Measurements from ENCODE around the gene COL5A3. TPM values are rescaled to one million over a fixed set of nuclear protein-coding genes. Genes with fewer than 3 reads are reported as not detected.

COL5A3 gene
- total RNA-seq, 1 donor from 2014 or later = 68.7 TPM

GRCh38 chr19:10000171-10000826 is 10.0 kb downstream of the COL5A3 start:
- H3K4me3 Mint-ChIP-seq (ENCODE audit: unreplicated experiment) = no peak overlapping the region
- DNase-seq (ENCODE audit: extremely low spot score, unreplicated experiment) = peak; percentile 92
- H3K4me1 Mint-ChIP-seq (ENCODE audit: unreplicated experiment) = peaks cover 22% of the 10 kb centered on the region
- H3K27ac Mint-ChIP-seq (ENCODE audit: unreplicated experiment) = peak overlapping the region; percentile 29
- no peaks in the 10 kb centered on the region for H3K9me3 Mint-ChIP-seq (ENCODE audit: unreplicated experiment)
- no peaks in the 10 kb centered on the region for H3K27me3 Mint-ChIP-seq (ENCODE audit: unreplicated experiment)
- peak; percentile 87 for TF ChIP-seq CTCF (IDR thresholded peaks at IDR 0.05)
- H3K36me3 Mint-ChIP-seq (ENCODE audit: unreplicated experiment) = peaks cover 32% of the 10 kb centered on the region

GRCh38 chr19:9996541-9996940 is 13.8 kb downstream of the COL5A3 start:
- H3K27ac Mint-ChIP-seq (ENCODE audit: unreplicated experiment) = no peak overlapping the region
- peaks cover 29% of the 10 kb centered on the region for H3K36me3 Mint-ChIP-seq (ENCODE audit: unreplicated experiment)
- no peak for TF ChIP-seq CTCF (IDR thresholded peaks at IDR 0.05)
- H3K27me3 Mint-ChIP-seq (ENCODE audit: unreplicated experiment) = no peaks in the 10 kb centered on the region
- H3K4me1 Mint-ChIP-seq (ENCODE audit: unreplicated experiment) = peaks cover 10% of the 10 kb centered on the region
- H3K4me3 Mint-ChIP-seq (ENCODE audit: unreplicated experiment) = no peak overlapping the region
- no peaks in the 10 kb centered on the region for H3K9me3 Mint-ChIP-seq (ENCODE audit: unreplicated experiment)
- no peak for DNase-seq (ENCODE audit: extremely low spot score, unreplicated experiment)

- Mint-ChIP-seq H3K27me3 (ENCODE audit: unreplicated experiment) (no peaks in the 10 kb centered on the region), H3K9me3 (ENCODE audit: unreplicated experiment) (no peaks in the 10 kb centered on the region), H3K27ac (ENCODE audit: unreplicated experiment) (no peak overlapping the region), H3K4me3 (ENCODE audit: unreplicated experiment) (no peak overlapping the region), H3K4me1 (ENCODE audit: unreplicated experiment) (peaks cover 9% of the 10 kb centered on the region), H3K36me3 (ENCODE audit: unreplicated experiment) (peaks cover 34% of the 10 kb centered on the region)
- no peak for DNase-seq (ENCODE audit: extremely low spot score, unreplicated experiment)
- TF ChIP-seq CTCF (IDR thresholded peaks at IDR 0.05) = no peak
Measured at GRCh38 chr19:9995999-9996398, 14.3 kb downstream of the COL5A3 start.

- TF ChIP-seq CTCF (IDR thresholded peaks at IDR 0.05) = no peak
- no peaks in the 10 kb centered on the region for H3K27me3 Mint-ChIP-seq (ENCODE audit: unreplicated experiment)
- DNase-seq (ENCODE audit: extremely low spot score, unreplicated experiment) = no peak
- peaks cover 37% of the 10 kb centered on the region for H3K36me3 Mint-ChIP-seq (ENCODE audit: unreplicated experiment)
- H3K9me3 Mint-ChIP-seq (ENCODE audit: unreplicated experiment) = no peaks in the 10 kb centered on the region
- H3K4me3 Mint-ChIP-seq (ENCODE audit: unreplicated experiment) = no peak overlapping the region
- H3K4me1 Mint-ChIP-seq (ENCODE audit: unreplicated experiment) = peaks cover 3% of the 10 kb centered on the region
- H3K27ac Mint-ChIP-seq (ENCODE audit: unreplicated experiment) = no peak overlapping the region
Measured at GRCh38 chr19:9995084-9995483, 15.2 kb downstream of the COL5A3 start.

- Mint-ChIP-seq H3K27ac (ENCODE audit: unreplicated experiment) (no peak overlapping the region), H3K36me3 (ENCODE audit: unreplicated experiment) (peaks cover 28% of the 10 kb centered on the region), H3K4me1 (ENCODE audit: unreplicated experiment) (peaks cover 7% of the 10 kb centered on the region), H3K27me3 (ENCODE audit: unreplicated experiment) (no peaks in the 10 kb centered on the region), H3K4me3 (ENCODE audit: unreplicated experiment) (no peak overlapping the region), H3K9me3 (ENCODE audit: unreplicated experiment) (no peaks in the 10 kb centered on the region)
- no peak for DNase-seq (ENCODE audit: extremely low spot score, unreplicated experiment)
- no peak for TF ChIP-seq CTCF (IDR thresholded peaks at IDR 0.05)
Measured at GRCh38 chr19:9991425-9992191, 18.7 kb downstream of the COL5A3 start.
